Stimulated activated CD8-positive, alpha-beta memory T cell treated with anti-CD3 and anti-CD28 coated beads, Interleukin-2, amount 100 ng/mL, for 1 hour (primary cell): Measurements from ENCODE around the gene TUBB1.
"Not testable (repeated sequence)": the region's sequence is repeated elsewhere in the genome, so short reads cannot be mapped to it uniquely, and the experiment has no call there.

Experiments
- DNase-seq, 2 donors: peaks; one replicate each; pipeline ENCODE4 v3.0.0-alpha.2; 2020; ENCODE audit warnings: low read depth in 2 of 2

TUBB1 gene

GRCh38 chr20:59019217-59019616 is at the start of gene TUBB1:
Gene TUBB1 (plus strand): TSS chr20:59019429. CDS start chr20:59019523, 94 bp downstream.
- DNase-seq: no peak

GRCh38 chr20:58969439-58969838 is 49.8 kb upstream of the TUBB1 start:
- no peak for DNase-seq

- DNase-seq: no peak
Observed at GRCh38 chr20:58970146-58970545, 49.1 kb upstream of the TUBB1 start.

GRCh38 chr20:58971429-58971828 is 47.8 kb upstream of the TUBB1 start:
- DNase-seq: no peak

DNA sequence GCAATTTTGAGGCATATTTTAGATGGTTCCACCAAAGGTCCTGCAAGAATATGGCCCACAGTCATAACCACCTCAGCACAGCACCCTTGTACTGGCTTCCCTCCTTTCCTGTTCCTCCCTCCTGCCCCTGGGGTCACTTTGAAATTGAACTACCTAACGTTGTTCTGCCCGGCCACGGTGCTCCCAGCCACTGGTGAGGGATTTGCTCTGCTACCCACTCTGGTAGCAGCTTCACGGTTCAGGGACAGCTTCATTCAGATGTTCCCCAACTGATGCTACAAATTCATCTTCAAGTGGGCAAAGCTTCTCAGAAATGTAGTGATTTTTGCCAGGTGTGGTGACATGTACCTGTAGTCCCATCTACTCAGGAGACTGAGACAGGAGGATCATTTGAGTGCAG is 46.0 kb upstream of the TUBB1 start:
- no peak for DNase-seq

DNA sequence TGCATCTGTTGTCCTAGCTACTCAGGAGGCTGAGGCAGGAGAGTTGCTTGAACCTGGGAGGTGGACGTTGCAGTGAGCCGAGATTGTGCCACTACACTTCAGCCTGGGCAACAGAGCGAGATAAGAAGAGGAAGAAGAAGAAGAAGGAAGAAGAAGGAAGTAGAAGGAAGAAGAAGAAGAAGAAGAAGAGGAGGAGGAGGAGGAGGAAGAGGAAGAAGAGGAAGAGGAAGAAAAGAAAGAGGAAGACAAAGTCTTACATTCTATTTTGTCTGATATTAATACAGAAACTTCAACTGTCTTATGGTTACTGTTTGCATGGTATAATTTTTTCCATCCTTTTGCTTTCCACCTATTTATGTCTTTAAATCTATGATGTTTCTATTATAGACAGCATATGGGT is 45.4 kb upstream of the TUBB1 start:
- DNase-seq: no peak

- DNase-seq: no peak
Observed at GRCh38 chr20:58975353-58975752, 43.9 kb upstream of the TUBB1 start.

- no peak for DNase-seq
Observed at GRCh38 chr20:58976061-58976730, 43.0 kb upstream of the TUBB1 start.

GRCh38 chr20:58978351-58979190 is 40.7 kb upstream of the TUBB1 start:
- no peak for DNase-seq

GRCh38 chr20:58980711-58981627 is 38.3 kb upstream of the TUBB1 start, which contains the start of gene NELFCD:
Gene NELFCD (plus strand): TSS chr20:58981256. CDS start chr20:58981310, 54 bp downstream.
- peak; percentile 73 to 81 for DNase-seq

DNA sequence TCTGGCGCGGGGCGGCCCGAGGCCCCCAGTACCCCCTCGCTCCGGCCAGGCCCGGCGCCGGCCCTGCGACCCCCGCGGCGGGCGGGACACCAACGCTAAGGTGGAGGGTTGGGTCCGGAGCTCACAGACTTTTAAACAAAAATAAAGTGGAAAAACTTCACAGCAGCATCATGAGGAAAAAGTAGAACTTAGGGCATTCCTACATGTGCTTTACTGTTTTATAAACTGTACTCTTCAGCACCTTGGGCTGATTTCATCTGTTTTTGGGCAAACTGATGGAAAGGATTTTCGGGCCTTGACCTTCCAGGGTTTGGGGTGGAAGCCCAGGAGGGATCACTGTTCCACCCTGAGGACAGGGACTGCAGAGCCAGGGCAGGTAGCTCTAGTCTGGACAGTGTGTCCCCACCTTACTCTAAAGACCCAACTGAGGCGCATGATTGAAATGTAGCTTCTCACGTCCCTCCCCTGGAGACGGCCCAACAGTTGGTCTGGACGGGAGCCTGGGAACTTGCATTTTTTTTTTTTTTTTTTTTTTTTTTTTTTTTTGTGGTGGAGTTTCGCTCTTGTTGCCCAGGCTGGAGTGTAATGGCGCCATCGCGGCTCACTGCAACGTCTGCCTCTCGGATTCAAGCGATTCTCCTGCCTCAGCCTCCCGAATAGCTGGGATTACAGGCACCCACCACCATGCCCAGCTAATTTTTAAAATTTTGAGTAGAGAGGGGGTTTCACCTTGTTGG is 37.4 kb upstream of the TUBB1 start:
- DNase-seq: no peak

DNA sequence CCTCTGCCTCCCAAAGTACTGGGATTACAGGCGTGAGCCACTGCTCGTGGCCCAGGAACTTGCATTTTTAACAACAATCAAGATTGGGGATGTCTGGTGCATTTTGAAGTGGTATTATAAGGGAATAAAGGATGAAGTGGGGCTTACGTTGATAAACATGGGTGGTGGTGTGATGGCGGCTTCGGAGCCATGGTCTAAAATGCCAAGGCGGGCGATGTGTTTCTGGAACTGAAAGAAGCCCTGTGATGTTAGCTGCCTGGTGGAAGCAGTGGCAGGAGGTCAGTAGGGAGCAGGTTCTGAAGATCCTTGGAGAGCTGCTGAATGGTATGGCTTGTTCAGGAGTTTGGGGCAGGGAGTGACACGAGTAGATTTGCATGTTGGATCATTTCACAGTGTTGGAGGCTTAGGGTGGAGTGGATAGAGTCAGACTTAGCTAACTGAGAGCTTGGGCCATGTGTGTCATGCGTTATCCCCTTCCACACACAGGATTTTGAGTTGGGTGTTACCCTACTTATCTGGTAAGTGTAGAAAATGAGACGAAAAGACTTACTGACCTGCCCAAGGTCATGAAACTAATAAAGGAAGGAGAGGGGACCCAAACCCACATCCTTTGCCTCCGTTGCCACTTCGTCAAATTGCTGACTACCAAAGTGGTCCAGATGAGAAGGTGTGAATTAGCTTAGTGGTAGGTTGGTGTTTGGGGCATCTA is 36.7 kb upstream of the TUBB1 start:
- DNase-seq: no peak

- not testable (repeated sequence) for DNase-seq
Observed at GRCh38 chr20:58983115-58983468, 36.1 kb upstream of the TUBB1 start.

- no peak for DNase-seq
Observed at GRCh38 chr20:58984691-58985090, 34.5 kb upstream of the TUBB1 start.

- no peak for DNase-seq
Observed at GRCh38 chr20:58985656-58986055, 33.6 kb upstream of the TUBB1 start.

DNA sequence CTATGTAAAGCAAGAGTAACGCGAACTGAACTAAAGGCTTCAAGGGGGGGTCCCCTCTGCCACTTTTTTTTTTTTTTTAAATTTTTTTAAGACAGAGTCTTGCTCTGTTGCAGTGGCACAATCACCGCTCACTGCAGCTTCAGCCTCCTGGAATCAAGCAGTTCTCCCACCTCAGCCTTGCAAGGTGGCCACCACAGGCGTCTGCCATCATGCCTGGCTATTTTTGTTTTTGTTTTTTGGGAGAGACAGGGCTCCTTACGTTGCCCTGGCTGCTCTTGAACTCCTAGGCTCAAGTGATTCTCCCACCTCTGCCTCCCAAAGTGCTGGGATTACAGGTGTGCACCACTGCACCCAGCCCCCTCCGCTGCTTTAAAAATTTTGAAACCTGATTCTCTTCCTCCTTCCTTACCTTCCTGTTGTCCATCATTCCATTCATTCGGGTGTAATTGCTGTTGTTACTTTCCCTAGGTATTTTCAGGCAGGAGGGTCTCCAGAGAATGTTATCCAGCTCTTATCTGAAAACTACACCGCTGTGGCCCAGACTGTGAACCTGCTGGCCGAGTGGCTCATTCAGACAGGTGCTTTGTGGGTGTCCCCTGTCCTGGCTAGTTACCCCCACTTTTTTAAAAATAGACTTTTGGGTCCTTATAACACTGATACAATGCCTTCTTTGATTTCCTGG is 32.8 kb upstream of the TUBB1 start:
- DNase-seq: no peak

- no peak for DNase-seq
Observed at GRCh38 chr20:58986968-58987517, 32.2 kb upstream of the TUBB1 start.

GRCh38 chr20:58987790-58988564 is 31.3 kb upstream of the TUBB1 start:
- DNase-seq: no peak

GRCh38 chr20:58988565-58988882 is 30.7 kb upstream of the TUBB1 start:
- DNase-seq: no peak
